OCI-LY3 (cell line): ENCODE measurements around the gene TMPRSS2.

Experiments used
- H2AFZ ChIP-seq: fragments of 200-600, 300-600 bp; shearing (Covaris generic); 2 replicates; pipeline ENCODE4 v1.6.0; 2014; ENCODE audit warnings: antibody characterized with exemption, low read depth, low read length
- H3K27ac ChIP-seq: fragments of 200-600, 300-600 bp; sonication (generic); 2 replicates; pipeline ENCODE4 v1.5.1; 2014; ENCODE audit warnings: mild to moderate bottlenecking, low read length, moderate library complexity, mixed read lengths
- H3K27me3 ChIP-seq: fragments of 200-600, 300-600 bp; sonication (generic); 2 replicates; pipeline ENCODE4 v1.6.1; 2014; ENCODE audit warnings: low read depth, low read length, mixed read lengths
- H3K36me3 ChIP-seq: fragments of 200-600, 300-600 bp; sonication (generic); replicated peaks from 2 replicates; pipeline ENCODE3; 2014; ENCODE audit warnings: low read depth, low read length, mixed read lengths
- H3K4me1 ChIP-seq: fragments of 300-600, 200-600 bp; sonication (generic); 2 replicates; pipeline ENCODE4 v1.6.1; 2014; ENCODE audit warnings: low read length, mixed read lengths
- H3K4me2 ChIP-seq: fragments of 200-600, 300-600 bp; sonication (generic); 2 replicates; pipeline ENCODE4 v1.6.1; 2014; ENCODE audit warnings: low read length, mixed read lengths
- H3K4me3 ChIP-seq: fragments of 300-600, 200-600 bp; sonication (generic); 2 replicates; pipeline ENCODE4 v1.5.1; 2014; ENCODE audit warnings: antibody characterized with exemption, mild to moderate bottlenecking, low read length, moderate library complexity
- H3K79me2 ChIP-seq: fragments of 300-600, 200-600 bp; shearing (Covaris generic); 2 replicates; pipeline ENCODE4 v1.6.1; 2014; ENCODE audit warnings: mild to moderate bottlenecking, low read length, mixed read lengths
- H3K9ac ChIP-seq: fragments of 300-600, 200-600 bp; shearing (Covaris generic); 2 replicates; pipeline ENCODE4 v1.6.0; 2014; ENCODE audit warnings: mild to moderate bottlenecking, low read length, moderate library complexity
- H3K9me3 ChIP-seq: fragments of 200-600, 300-600 bp; shearing (Covaris generic); 2 replicates; pipeline ENCODE4 v1.6.1; 2014; ENCODE audit warnings: low read length, mixed read lengths; ENCODE audit not compliant: insufficient read depth
- H4K20me1 ChIP-seq: fragments of 200-600, 300-600 bp; sonication (generic); 2 replicates; pipeline ENCODE4 v1.6.1; 2016; ENCODE audit warnings: low read length, mixed read lengths; ENCODE audit not compliant: insufficient read depth
- EZH2phosphoT487 ChIP-seq: fragments of 200-600 bp; shearing (Covaris generic); IDR thresholded peaks from 2 replicates; pipeline ENCODE4 v1.6.1; 2018; ENCODE audit warnings: antibody characterized with exemption, mixed run types, low read depth
- TF ChIP-seq, protein P1 (sequence below): fragments of 200-600, 300-600 bp; sonication (generic); IDR thresholded peaks from 2 replicates; pipeline ENCODE4 v1.5.1; 2014; ENCODE audit warnings: antibody characterized with exemption, low read length, low read depth

The TMPRSS2 gene

GRCh38 chr21:41489329-41489728 is 18.6 kb downstream of the TMPRSS2 start:
- TF ChIP-seq EZH2phosphoT487, result no peak
- TF ChIP-seq, protein P1, sequence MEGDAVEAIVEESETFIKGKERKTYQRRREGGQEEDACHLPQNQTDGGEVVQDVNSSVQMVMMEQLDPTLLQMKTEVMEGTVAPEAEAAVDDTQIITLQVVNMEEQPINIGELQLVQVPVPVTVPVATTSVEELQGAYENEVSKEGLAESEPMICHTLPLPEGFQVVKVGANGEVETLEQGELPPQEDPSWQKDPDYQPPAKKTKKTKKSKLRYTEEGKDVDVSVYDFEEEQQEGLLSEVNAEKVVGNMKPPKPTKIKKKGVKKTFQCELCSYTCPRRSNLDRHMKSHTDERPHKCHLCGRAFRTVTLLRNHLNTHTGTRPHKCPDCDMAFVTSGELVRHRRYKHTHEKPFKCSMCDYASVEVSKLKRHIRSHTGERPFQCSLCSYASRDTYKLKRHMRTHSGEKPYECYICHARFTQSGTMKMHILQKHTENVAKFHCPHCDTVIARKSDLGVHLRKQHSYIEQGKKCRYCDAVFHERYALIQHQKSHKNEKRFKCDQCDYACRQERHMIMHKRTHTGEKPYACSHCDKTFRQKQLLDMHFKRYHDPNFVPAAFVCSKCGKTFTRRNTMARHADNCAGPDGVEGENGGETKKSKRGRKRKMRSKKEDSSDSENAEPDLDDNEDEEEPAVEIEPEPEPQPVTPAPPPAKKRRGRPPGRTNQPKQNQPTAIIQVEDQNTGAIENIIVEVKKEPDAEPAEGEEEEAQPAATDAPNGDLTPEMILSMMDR, result no peak
- Histone ChIP-seq H2AFZ (no peak overlapping the region), H3K27ac (no peak overlapping the region), H3K27me3 (no peaks in the 10 kb centered on the region), H3K9me3 (no peaks in the 10 kb centered on the region), H3K4me3 (no peak overlapping the region), H4K20me1 (no peaks in the 10 kb centered on the region), H3K79me2 (no peaks in the 10 kb centered on the region), H3K4me2 (no peak overlapping the region), H3K4me1 (no peaks in the 10 kb centered on the region), H3K9ac (no peak overlapping the region), H3K36me3 (no peaks in the 10 kb centered on the region)

GRCh38 chr21:41488080-41488479 is 19.9 kb downstream of the TMPRSS2 start:
- peaks cover 1% of the 10 kb centered on the region for H3K4me1 ChIP-seq
- H4K20me1 ChIP-seq, result no peaks in the 10 kb centered on the region
- H3K27me3 ChIP-seq, result no peaks in the 10 kb centered on the region
- no peaks in the 10 kb centered on the region for H3K9me3 ChIP-seq
- no peak overlapping the region for H3K27ac ChIP-seq
- H3K9ac ChIP-seq, result no peak overlapping the region
- no peak for TF ChIP-seq EZH2phosphoT487
- TF ChIP-seq, protein P1, result no peak
- H2AFZ ChIP-seq, result no peak overlapping the region
- H3K4me3 ChIP-seq, result no peak overlapping the region
- H3K4me2 ChIP-seq, result no peak overlapping the region
- H3K36me3 ChIP-seq, result no peaks in the 10 kb centered on the region
- no peaks in the 10 kb centered on the region for H3K79me2 ChIP-seq

DNA sequence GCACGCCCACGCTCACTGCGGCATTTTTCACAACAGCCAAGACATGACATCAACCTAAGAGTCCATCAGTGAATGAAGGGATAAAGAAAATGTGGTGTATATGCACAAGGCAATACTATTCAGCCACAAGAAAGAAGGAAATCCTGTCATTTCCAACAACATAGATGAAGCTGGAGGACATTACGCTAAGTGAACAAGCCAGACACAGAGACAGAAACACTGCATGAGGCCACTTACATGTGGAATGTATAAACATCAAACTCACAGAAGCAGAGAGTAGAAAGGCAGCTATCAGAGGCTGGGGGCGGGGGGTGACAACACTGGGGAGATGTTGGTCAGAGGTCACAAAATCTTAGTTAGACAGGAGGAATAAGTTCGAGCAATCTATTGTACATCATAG is 20.9 kb downstream of the TMPRSS2 start:
- no peak overlapping the region for H3K27ac ChIP-seq
- no peaks in the 10 kb centered on the region for H3K9me3 ChIP-seq
- no peak overlapping the region for H2AFZ ChIP-seq
- H3K27me3 ChIP-seq, result no peaks in the 10 kb centered on the region; the same call in 1 of the 2 replicates
- H4K20me1 ChIP-seq, result no peaks in the 10 kb centered on the region
- H3K4me2 ChIP-seq, result no peak overlapping the region
- no peak overlapping the region for H3K9ac ChIP-seq
- H3K4me3 ChIP-seq, result no peak overlapping the region
- TF ChIP-seq, protein P1, result no peak
- TF ChIP-seq EZH2phosphoT487, result no peak
- no peaks in the 10 kb centered on the region for H3K36me3 ChIP-seq
- peaks cover 8% of the 10 kb centered on the region for H3K4me1 ChIP-seq
- no peaks in the 10 kb centered on the region for H3K79me2 ChIP-seq

- no peaks in the 10 kb centered on the region for H3K36me3 ChIP-seq
- no peaks in the 10 kb centered on the region; the same call in 1 of the 2 replicates for H3K27me3 ChIP-seq
- H2AFZ ChIP-seq, result no peak overlapping the region
- no peak for TF ChIP-seq EZH2phosphoT487
- TF ChIP-seq, protein P1, result no peak
- H3K4me1 ChIP-seq, result peaks cover 8% of the 10 kb centered on the region
- H3K9me3 ChIP-seq, result no peaks in the 10 kb centered on the region
- H3K4me3 ChIP-seq, result no peak overlapping the region
- no peaks in the 10 kb centered on the region for H4K20me1 ChIP-seq
- no peaks in the 10 kb centered on the region for H3K79me2 ChIP-seq
- H3K9ac ChIP-seq, result no peak overlapping the region
- H3K27ac ChIP-seq, result no peak overlapping the region
- H3K4me2 ChIP-seq, result no peak overlapping the region
These were observed 24.0 kb downstream of the TMPRSS2 start for GRCh38 chr21:41483973-41484372.
